Measurements from ENCODE around the gene C19orf53. TPM values are rescaled to one million over a fixed set of nuclear protein-coding genes. Genes with fewer than 3 reads are reported as not detected.

The C19orf53 gene
- total RNA-seq, 2 donors from 2014 or later, result 48.5 to 82.6 TPM

- Histone ChIP-seq H3K36me3 (no peaks in the 10 kb centered on the region), H3K27me3 (no peaks in the 10 kb centered on the region), H3K4me3 (no peak overlapping the region), H3K9ac (ENCODE audit: low read depth in 2 of 2, low read length in 2 of 2) (no peak overlapping the region), H3K27ac (no peak overlapping the region), H3K9me3 (no peaks in the 10 kb centered on the region), H3K4me1 (no peaks in the 10 kb centered on the region)
- TF ChIP-seq CTCF (IDR thresholded peaks at IDR 0.05), result no peak
- no peak for DNase-seq
- intact Hi-C loops (cut with DNase I), result loop anchor here (5.0 kb wide), 1 partner anchor 34 kb away; no protein-coding TSS in a partner anchor
Measured at GRCh38 chr19:13797870-13798269, 23.6 kb downstream of the C19orf53 start.

DNA sequence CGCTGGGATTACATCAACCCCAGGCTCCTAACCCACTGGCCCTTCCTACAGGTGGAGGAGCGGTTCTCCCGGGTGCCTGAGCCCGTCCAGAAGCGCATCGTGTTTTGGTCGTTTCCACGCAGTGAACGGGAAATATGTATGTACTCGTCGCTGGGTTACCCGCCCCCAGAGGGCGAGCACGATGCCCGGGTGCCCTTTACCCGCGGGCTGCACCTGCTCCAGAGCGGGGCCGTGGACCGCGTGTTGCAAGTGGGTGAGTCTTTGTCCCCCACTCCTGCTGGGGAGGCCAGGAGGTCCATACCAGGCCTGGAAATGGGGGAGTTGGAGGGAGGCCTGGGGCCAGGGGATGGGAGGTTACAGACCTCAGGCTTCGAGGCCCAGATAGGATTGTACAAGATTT is 25.4 kb downstream of the C19orf53 start:
- Histone ChIP-seq H3K36me3 (no peaks in the 10 kb centered on the region), H3K27ac (no peak overlapping the region), H3K9ac (ENCODE audit: low read depth in 2 of 2, low read length in 2 of 2) (no peak overlapping the region), H3K27me3 (no peaks in the 10 kb centered on the region), H3K4me3 (no peak overlapping the region), H3K9me3 (no peaks in the 10 kb centered on the region), H3K4me1 (no peaks in the 10 kb centered on the region)
- DNase-seq, result no peak
- intact Hi-C loops (cut with DNase I), result loop anchor here (5.0 kb wide), 1 partner anchor 33 kb away; no protein-coding TSS in a partner anchor
- no peak for TF ChIP-seq CTCF (IDR thresholded peaks at IDR 0.05)

DNA sequence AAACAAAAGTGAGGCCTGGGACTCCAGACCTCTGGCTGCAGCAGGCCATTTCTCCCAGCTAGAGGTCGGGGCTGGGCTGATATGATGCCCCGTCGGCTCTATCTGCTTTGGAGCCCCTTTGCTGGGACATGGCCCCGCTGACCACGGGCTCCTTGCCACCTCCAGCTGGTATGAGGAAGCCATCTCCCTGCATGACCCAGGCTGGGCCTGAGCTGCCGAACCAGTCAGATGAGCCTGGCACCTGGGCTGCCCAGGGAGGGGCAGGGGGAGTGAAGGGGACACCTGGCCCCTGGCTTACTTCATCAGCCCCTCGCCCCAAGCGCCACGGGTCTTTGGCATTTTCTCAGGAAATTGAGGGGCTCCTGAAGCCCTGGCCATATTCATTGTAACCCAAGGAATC is 28.8 kb downstream of the C19orf53 start:
- H3K27ac ChIP-seq, result no peak overlapping the region
- H3K9me3 ChIP-seq, result no peaks in the 10 kb centered on the region
- no peaks in the 10 kb centered on the region for H3K36me3 ChIP-seq
- intact Hi-C loops (cut with DNase I), result no loop called here
- no peak for TF ChIP-seq CTCF (IDR thresholded peaks at IDR 0.05)
- no peak overlapping the region for H3K4me3 ChIP-seq
- H3K4me1 ChIP-seq, result no peaks in the 10 kb centered on the region
- H3K27me3 ChIP-seq, result no peaks in the 10 kb centered on the region
- no peak overlapping the region for H3K9ac ChIP-seq (ENCODE audit: low read depth in 2 of 2, low read length in 2 of 2)
- no peak for DNase-seq

DNA sequence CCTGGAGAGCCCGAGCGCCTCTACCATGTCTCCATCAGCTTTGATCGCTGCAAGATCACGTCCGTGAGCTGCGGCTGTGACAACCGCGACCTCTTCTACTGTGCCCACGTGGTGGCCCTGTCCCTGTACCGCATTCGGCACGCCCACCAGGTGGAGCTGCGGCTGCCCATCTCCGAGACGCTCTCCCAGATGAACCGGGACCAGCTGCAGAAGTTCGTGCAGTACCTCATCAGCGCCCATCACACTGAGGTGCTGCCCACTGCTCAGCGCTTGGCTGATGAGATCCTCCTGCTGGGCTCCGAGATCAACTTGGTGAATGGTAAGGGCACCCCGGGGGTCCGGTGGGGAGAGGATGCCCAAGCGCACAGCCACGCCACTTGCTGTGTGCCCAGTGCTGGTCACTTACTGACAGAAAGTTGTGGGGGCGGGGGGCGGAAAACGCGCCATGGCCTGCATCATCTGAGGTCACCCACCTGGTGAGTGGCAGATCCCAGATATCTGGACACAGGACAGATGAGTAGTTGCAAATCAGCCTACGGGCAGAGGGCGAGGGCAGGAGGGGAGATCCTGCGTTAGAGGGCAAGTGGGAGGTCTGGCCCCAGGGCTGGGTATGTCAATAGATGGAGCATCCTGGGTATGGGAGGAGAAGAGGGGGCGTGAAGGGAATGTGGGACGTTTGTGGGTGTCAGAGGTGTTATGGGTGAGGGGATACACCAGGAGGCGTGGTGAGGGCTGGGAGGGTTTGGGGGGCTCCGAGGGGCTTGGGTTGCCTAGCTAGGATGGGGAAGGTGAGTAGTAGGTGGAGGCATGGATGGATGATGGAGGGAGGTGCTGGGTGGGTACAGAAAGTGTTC is 30.8 kb downstream of the C19orf53 start:
- no peak for TF ChIP-seq CTCF (IDR thresholded peaks at IDR 0.05)
- intact Hi-C loops (cut with DNase I), result no loop called here

DNA sequence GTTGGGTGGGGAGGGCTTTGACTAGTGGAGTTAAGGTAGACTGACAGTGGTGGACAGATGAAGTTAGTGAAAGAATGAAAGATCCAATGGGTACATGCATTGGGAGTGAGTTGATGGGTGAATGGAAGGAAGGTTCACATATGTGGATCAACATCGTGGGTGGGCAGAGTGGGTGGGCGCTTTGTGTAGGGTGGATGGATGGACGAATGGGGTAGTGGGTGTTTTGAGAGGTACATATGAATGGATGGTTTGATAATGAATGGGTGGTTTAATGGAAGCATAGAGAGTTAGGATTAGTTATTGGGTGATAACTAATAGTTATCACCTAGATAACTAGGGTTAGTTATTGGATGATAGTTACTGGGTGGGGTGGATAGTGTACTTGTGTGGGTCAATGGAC is 32.5 kb downstream of the C19orf53 start:
- no peaks in the 10 kb centered on the region for H3K36me3 ChIP-seq

More for the DNA sequence above, 30.8 kb downstream of the C19orf53 start:
- no peak for DNase-seq
- Histone ChIP-seq H3K27me3 (no peaks in the 10 kb centered on the region), H3K4me1 (no peaks in the 10 kb centered on the region), H3K9ac (ENCODE audit: low read depth in 2 of 2, low read length in 2 of 2) (no peak overlapping the region), H3K36me3 (no peaks in the 10 kb centered on the region), H3K4me3 (no peak overlapping the region), H3K9me3 (no peaks in the 10 kb centered on the region), H3K27ac (no peak overlapping the region)

More for the DNA sequence above, 32.5 kb downstream of the C19orf53 start:
- Histone ChIP-seq H3K27me3 (no peaks in the 10 kb centered on the region), H3K4me1 (no peaks in the 10 kb centered on the region), H3K4me3 (no peak overlapping the region), H3K27ac (no peak overlapping the region), H3K9me3 (no peaks in the 10 kb centered on the region), H3K9ac (ENCODE audit: low read depth in 2 of 2, low read length in 2 of 2) (no peak overlapping the region)
- TF ChIP-seq CTCF (IDR thresholded peaks at IDR 0.05), result no peak
- DNase-seq, result no peak
- intact Hi-C loops (cut with DNase I), result no loop called here

All from colonic mucosa (tissue), 4 donors.